DND-41 (cell line): Measurements from ENCODE around the gene RASGRP2.

Experiments
- ATAC-seq: fragments of 200-7000 bp; cut with Tn5 transposase; 3 replicates; pipeline ENCODE4 v1.9.1; 2021; ENCODE audit warnings: low read depth; ENCODE audit not compliant: insufficient read depth
- DNase-seq: peaks from one replicate; pipeline ENCODE4 v3.0.0-alpha.2; 2020
- H2AFZ ChIP-seq: 2 replicates; pipeline ENCODE4 v1.6.0; 2012; ENCODE audit warnings: low read depth, low read length
- H3K27ac ChIP-seq: 2 replicates; pipeline ENCODE4 v1.5.1; 2012; ENCODE audit warnings: low read length, inconsistent platforms
- H3K27me3 ChIP-seq: fragments of 200-600 bp; sonication (generic); 2 replicates; pipeline ENCODE4 v1.6.0; 2012; ENCODE audit warnings: low read length, mild to moderate bottlenecking, inconsistent platforms; ENCODE audit not compliant: insufficient read depth, poor library complexity
- H3K36me3 ChIP-seq: 2 replicates; pipeline ENCODE4 v1.5.1; 2012; ENCODE audit warnings: low read length, inconsistent platforms; ENCODE audit not compliant: insufficient read depth
- H3K4me1 ChIP-seq: 2 replicates; pipeline ENCODE4 v1.5.1; 2012; ENCODE audit warnings: mild to moderate bottlenecking, low read length; ENCODE audit not compliant: insufficient read depth
- H3K4me2 ChIP-seq: 2 replicates; pipeline ENCODE4 v1.6.0; 2012; ENCODE audit warnings: mild to moderate bottlenecking, moderate library complexity, low read length, inconsistent platforms; ENCODE audit not compliant: insufficient read depth
- H3K4me3 ChIP-seq, 2 experiments: fragments of 200-600 bp in 1 of 2; shearing (Covaris generic) in 1 of 2; 2 replicates each; pipeline ENCODE4 v1.5.1; 2012 to 2016; ENCODE audit warnings: inconsistent platforms in 2 of 2, low read length in 2 of 2, mild to moderate bottlenecking in 2 of 2, low read depth in 1 of 2, moderate library complexity in 1 of 2
- H3K79me2 ChIP-seq: 2 replicates; pipeline ENCODE4 v1.6.0; 2012; ENCODE audit warnings: low read length, inconsistent platforms; ENCODE audit not compliant: insufficient read depth
- H3K9ac ChIP-seq: 2 replicates; pipeline ENCODE4 v1.6.0; 2012; ENCODE audit warnings: low read depth, mild to moderate bottlenecking, inconsistent platforms, low read length, moderate library complexity
- H3K9me3 ChIP-seq: 2 replicates; pipeline ENCODE4 v1.5.1; 2012; ENCODE audit warnings: low read length, moderate library complexity, mild to moderate bottlenecking, inconsistent platforms; ENCODE audit not compliant: insufficient read depth, severe bottlenecking
- H4K20me1 ChIP-seq: 2 replicates; pipeline ENCODE4 v1.6.0; 2012; ENCODE audit warnings: low read length; ENCODE audit not compliant: insufficient read depth
- CTCF ChIP-seq: IDR thresholded peaks from 2 replicates; pipeline ENCODE4 v1.5.1; 2012; ENCODE audit warnings: borderline replicate concordance, low read length, moderate library complexity, mild to moderate bottlenecking; ENCODE audit not compliant: poor library complexity, severe bottlenecking; ENCODE audit errors: extremely low read depth
- EZH2 ChIP-seq: IDR thresholded peaks from 3 replicates; pipeline ENCODE4 v1.6.1; 2012; ENCODE audit warnings: borderline replicate concordance, low read depth, mild to moderate bottlenecking, moderate library complexity, low read length, inconsistent platforms; ENCODE audit not compliant: severe bottlenecking

The RASGRP2 gene

GRCh38 chr11:64723907-64724862 is 19.8 kb downstream of the RASGRP2 start:
- ATAC-seq (no peak), DNase-seq (no peak)
- no peak overlapping the region for H3K27ac ChIP-seq
- peak overlapping the region; percentile 90; the same call in 1 of the 2 replicates for H2AFZ ChIP-seq
- peak overlapping the region; percentile 94; the same call in 1 of the 2 replicates for H3K9ac ChIP-seq
- 0 out of 2 replicates have a peak, but pooled peaks cover 6% of the 10 kb centered on the region for H4K20me1 ChIP-seq
- TF ChIP-seq CTCF (no peak), EZH2 (no peak)
- peak overlapping the region in 1 of 2 experiments; percentile 69; a peak in 1 of 4 replicates for H3K4me3 ChIP-seq
- H3K4me1 ChIP-seq, result peaks cover 13% of the 10 kb centered on the region
- H3K4me2 ChIP-seq, result peak overlapping the region; percentile 96
- no peaks in the 10 kb centered on the region for H3K79me2 ChIP-seq
- peaks cover 5% of the 10 kb centered on the region for H3K27me3 ChIP-seq
- no peaks in the 10 kb centered on the region for H3K36me3 ChIP-seq
- H3K9me3 ChIP-seq, result no peaks in the 10 kb centered on the region

GRCh38 chr11:64723117-64723906 is 20.6 kb downstream of the RASGRP2 start, which contains the start of gene NRXN2:
NRXN2 (minus strand) TSS chr11:64723197; CDS start chr11:64713699, 9,498 bp downstream.
- Histone ChIP-seq H3K9me3 (no peaks in the 10 kb centered on the region), H3K36me3 (no peaks in the 10 kb centered on the region), H3K4me3 (peak within 1 kb of the TSS; percentile 51 to 69), H3K4me2 (peak within 1 kb of the TSS; percentile 96), H3K27me3 (peaks cover 5% of the 10 kb centered on the region), H4K20me1 (0 out of 2 replicates have a peak, but pooled peaks cover 6% of the 10 kb centered on the region), H3K9ac (peak within 1 kb of the TSS; percentile 94), H3K27ac (peak within 1 kb of the TSS; percentile 71), H3K4me1 (peaks cover 13% of the 10 kb centered on the region), H3K79me2 (no peaks in the 10 kb centered on the region), H2AFZ (peak within 1 kb of the TSS; percentile 90)
- DNase-seq (peak; percentile 91), ATAC-seq (peak; percentile 98)
- TF ChIP-seq CTCF (peak; percentile 95), EZH2 (no peak)

GRCh38 chr11:64722141-64723065 is 21.5 kb downstream of the RASGRP2 start:
- Histone ChIP-seq H3K36me3 (no peaks in the 10 kb centered on the region), H3K4me2 (no peak overlapping the region), H3K27ac (no peak overlapping the region), H3K79me2 (no peaks in the 10 kb centered on the region), H3K4me1 (peaks cover 13% of the 10 kb centered on the region), H2AFZ (no peak overlapping the region), H3K9ac (no peak overlapping the region), H3K4me3 (no peak overlapping the region), H3K27me3 (peaks cover 5% of the 10 kb centered on the region), H4K20me1 (0 out of 2 replicates have a peak, but pooled peaks cover 6% of the 10 kb centered on the region), H3K9me3 (no peaks in the 10 kb centered on the region)
- DNase-seq (no peak), ATAC-seq (no peak)
- TF ChIP-seq EZH2 (no peak), CTCF (no peak)
